CD4-positive, alpha-beta T cell (primary cell): Measurements from ENCODE around the gene DCP2. TPM values are rescaled to one million over a fixed set of nuclear protein-coding genes. Genes with fewer than 3 reads are reported as not detected.

Experiments used
- ATAC-seq: fragments of 200-7000 bp; cut with Tn5 transposase; one replicate; pipeline ENCODE4 v1.10.0; 2022; ENCODE audit warnings: mild to moderate bottlenecking; ENCODE audit not compliant: poor library complexity
- CTCF ChIA-PET: fragments of 350-600 bp; sonication (Branson Sonifier 250); formaldehyde crosslinking; loops from one replicate; lab custom pipeline; 2021; ENCODE audit warnings: antibody characterized with exemption, inconsistent platforms; lab: Charles Lee
- POLR2A ChIA-PET: fragments of 350-600 bp; sonication (Branson Sonifier 250); formaldehyde crosslinking; loops from one replicate; lab custom pipeline; 2021; ENCODE audit warnings: antibody characterized with exemption, inconsistent platforms; lab: Charles Lee
- DNase-seq, 14 experiments: peaks; one replicate each; pipeline ENCODE4 v3.0.0-alpha.2; 2013 to 2020; ENCODE audit warnings: mixed read lengths in 2 of 14
- H3K27ac ChIP-seq, 2 donors: one replicate each; pipeline versions ENCODE4 v1.5.1 to v1.7.0; 2013; ENCODE audit warnings: low read length in 2 of 2, low read depth in 1 of 2, mild to moderate bottlenecking in 1 of 2
- H3K27me3 ChIP-seq, 2 experiments: 1 replicate in 1 of 2; 2 replicates in 1 of 2; pipeline versions ENCODE4 v1.6.1 to v1.7.0; 2013; ENCODE audit warnings: low read length in 2 of 2, control low read depth in 1 of 2, mild to moderate bottlenecking in 1 of 2, moderate library complexity in 1 of 2; ENCODE audit not compliant: insufficient read depth in 2 of 2, control insufficient read depth in 1 of 2
- H3K36me3 ChIP-seq: one replicate; pipeline ENCODE4 v1.6.1; 2013; ENCODE audit warnings: low read length, control low read depth; ENCODE audit not compliant: insufficient read depth
- H3K4me1 ChIP-seq: one replicate; pipeline ENCODE4 v1.6.1; 2013; ENCODE audit warnings: low read length, control low read depth; ENCODE audit not compliant: insufficient read depth
- H3K4me3 ChIP-seq: one replicate; pipeline ENCODE4 v1.5.1; 2013; ENCODE audit warnings: mild to moderate bottlenecking, low read length, moderate library complexity
- H3K9me3 ChIP-seq, 2 experiments: 1 replicate in 1 of 2; 2 replicates in 1 of 2; pipeline versions ENCODE4 v1.6.1 to v1.7.0; 2013; ENCODE audit warnings: low read length in 2 of 2, mild to moderate bottlenecking in 2 of 2, control low read depth in 1 of 2, moderate library complexity in 1 of 2; ENCODE audit not compliant: control insufficient read depth in 1 of 2, insufficient read depth in 1 of 2
- H3K27ac Mint-ChIP-seq: one replicate; pipeline ENCODE4 v1.8.0; 2020; ENCODE audit warnings: mixed read lengths
- H3K27me3 Mint-ChIP-seq: one replicate; pipeline ENCODE4 v1.8.0; 2021; ENCODE audit warnings: mixed read lengths
- H3K36me3 Mint-ChIP-seq: one replicate; pipeline ENCODE4 v1.8.0; 2021; ENCODE audit warnings: low read depth, mixed read lengths
- H3K4me1 Mint-ChIP-seq: one replicate; pipeline ENCODE4 v1.8.0; 2021; ENCODE audit warnings: low read depth, mixed read lengths
- H3K4me3 Mint-ChIP-seq: one replicate; pipeline ENCODE4 v1.8.0; 2020; ENCODE audit warnings: mild to moderate bottlenecking, mixed read lengths
- H3K9me3 Mint-ChIP-seq: one replicate; pipeline ENCODE4 v1.8.0; 2020; ENCODE audit warnings: mixed read lengths
- intact Hi-C, 2 experiments: fragments of 100-400 bp; cut with DNase I in 1 of 2; cut with micrococcal nuclease in 1 of 2; formaldehyde crosslinking; loops; one replicate each; pipeline versions ENCODE4 v1.15.1 to v1.9.0; 2023 to 2025; cut with DNase I, micrococcal nuclease
- total RNA-seq, 174 experiments: library from RNA in 2 of 174; stranded (reverse) in 2 of 174; gene quantifications; one replicate each; pipeline ENCODE4 v1.2.3 and lab custom pipeline; 2021 to 2026
- TF ChIP-seq, protein P1 (sequence below): fragments of 200-600 bp; IDR thresholded peaks from one replicate; pipeline ENCODE4 v1.8.0; 2022; ENCODE audit warnings: antibody characterized with exemption, mild to moderate bottlenecking

The DCP2 gene
- total RNA-seq, 2 experiments from 2014 or later = 86.3 to 87.1 TPM

DNA sequence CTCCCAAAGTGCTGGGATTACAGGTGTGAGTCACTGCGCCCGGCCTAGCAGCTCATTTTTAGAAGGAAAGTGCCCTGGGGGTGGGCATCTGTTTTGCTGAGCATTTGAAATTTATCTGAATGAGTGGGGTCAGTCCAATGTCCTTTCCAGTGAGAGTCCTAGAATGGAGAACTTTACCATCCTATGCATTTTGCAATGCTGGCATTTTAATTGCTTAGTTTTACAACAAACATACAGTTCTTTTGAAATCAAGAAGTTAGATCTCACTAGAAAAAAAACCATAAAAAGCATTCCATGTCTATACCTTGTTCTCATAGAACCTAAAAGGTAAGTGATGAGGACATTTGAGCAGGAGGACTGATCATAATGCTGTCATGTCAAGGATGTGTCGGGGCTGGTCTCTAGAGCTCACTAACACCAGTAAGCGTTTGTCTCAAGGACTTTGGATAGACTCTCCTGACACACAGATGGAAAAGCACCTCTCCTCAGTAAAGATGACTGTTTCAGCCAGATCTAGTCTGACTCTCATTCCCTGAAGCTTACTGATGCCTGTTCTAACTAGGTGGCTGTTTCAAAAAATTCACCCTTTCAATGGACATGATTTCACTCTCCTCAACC, 83.9 kb downstream of the DCP2 start:
- Mint-ChIP-seq H3K4me3 (no peak overlapping the region), H3K27ac (no peak overlapping the region), H3K36me3 (no peaks in the 10 kb centered on the region), H3K27me3 (no peaks in the 10 kb centered on the region), H3K9me3 (no peaks in the 10 kb centered on the region), H3K4me1 (peaks cover 53% of the 10 kb centered on the region)
- Histone ChIP-seq H3K27ac (no peak overlapping the region), H3K9me3 (peaks cover 0 to 3% of the 10 kb centered on the region in 2 experiments), H3K36me3 (no peaks in the 10 kb centered on the region), H3K4me1 (peaks cover 51% of the 10 kb centered on the region), H3K4me3 (no peak overlapping the region), H3K27me3 (no peaks in the 10 kb centered on the region)
- no peak for DNase-seq
- TF ChIP-seq, protein P1, sequence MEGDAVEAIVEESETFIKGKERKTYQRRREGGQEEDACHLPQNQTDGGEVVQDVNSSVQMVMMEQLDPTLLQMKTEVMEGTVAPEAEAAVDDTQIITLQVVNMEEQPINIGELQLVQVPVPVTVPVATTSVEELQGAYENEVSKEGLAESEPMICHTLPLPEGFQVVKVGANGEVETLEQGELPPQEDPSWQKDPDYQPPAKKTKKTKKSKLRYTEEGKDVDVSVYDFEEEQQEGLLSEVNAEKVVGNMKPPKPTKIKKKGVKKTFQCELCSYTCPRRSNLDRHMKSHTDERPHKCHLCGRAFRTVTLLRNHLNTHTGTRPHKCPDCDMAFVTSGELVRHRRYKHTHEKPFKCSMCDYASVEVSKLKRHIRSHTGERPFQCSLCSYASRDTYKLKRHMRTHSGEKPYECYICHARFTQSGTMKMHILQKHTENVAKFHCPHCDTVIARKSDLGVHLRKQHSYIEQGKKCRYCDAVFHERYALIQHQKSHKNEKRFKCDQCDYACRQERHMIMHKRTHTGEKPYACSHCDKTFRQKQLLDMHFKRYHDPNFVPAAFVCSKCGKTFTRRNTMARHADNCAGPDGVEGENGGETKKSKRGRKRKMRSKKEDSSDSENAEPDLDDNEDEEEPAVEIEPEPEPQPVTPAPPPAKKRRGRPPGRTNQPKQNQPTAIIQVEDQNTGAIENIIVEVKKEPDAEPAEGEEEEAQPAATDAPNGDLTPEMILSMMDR = no peak
- intact Hi-C loops = loop anchor here in 1 of 2 experiments (5.0 kb wide), 1 partner anchor 38 kb away; no protein-coding TSS in a partner anchor
- ATAC-seq = no peak
- POLR2A ChIA-PET = no interaction called here
- CTCF ChIA-PET = no interaction called here

DNA sequence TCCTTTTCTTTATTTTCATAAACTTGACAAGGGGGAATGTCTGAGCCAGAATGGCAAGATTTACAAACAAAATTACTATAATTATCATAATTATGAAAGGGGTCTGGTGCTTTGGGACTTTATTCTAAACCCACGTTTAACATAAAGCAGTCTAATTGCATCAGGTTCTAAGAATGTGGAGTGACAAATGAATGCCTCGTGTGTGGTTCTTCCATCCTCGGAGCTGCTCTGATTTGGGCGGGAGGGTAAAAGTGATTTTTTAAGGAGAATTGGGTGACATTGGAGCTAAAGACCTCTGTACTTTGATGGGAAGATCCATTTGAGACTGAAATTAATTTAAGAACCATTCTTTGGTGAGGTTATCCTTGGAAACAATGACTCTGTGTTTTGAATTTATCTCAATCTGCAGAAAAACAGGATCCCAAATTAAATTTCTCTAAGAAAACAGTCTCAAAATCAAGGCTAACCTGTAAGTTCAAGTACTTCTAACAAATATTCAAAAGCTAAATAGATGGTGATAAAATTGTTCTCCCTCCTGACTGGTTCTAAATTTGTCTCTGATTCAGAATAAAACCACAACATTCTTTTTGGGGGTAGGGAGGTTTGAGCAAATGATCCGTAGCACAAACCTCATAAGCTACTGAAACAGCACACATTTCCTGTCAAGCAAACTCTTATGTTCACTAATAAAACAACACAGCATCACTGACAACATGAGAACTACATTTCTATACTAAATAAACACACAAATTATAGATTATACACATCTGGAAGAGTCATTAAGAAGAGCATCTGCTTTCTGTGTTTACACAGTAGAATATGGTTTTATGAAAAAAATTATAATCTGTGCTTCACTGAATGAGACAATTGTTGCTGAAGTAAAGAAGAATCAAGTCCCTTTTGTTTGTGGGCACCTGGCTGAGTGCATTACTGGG, 85.5 kb downstream of the DCP2 start:
- peak overlapping the region; percentile 49 for H3K27ac Mint-ChIP-seq
- intact Hi-C loops = loop anchor here in 1 of 2 experiments (5.0 kb wide), 1 partner anchor 40 kb away; no protein-coding TSS in a partner anchor
- Histone ChIP-seq H3K36me3 (no peaks in the 10 kb centered on the region), H3K27me3 (no peaks in the 10 kb centered on the region), H3K4me3 (no peak overlapping the region), H3K9me3 (peaks cover 0 to 3% of the 10 kb centered on the region in 2 experiments), H3K4me1 (peaks cover 55% of the 10 kb centered on the region), H3K27ac (no peak overlapping the region)
- TF ChIP-seq, protein P1 = no peak
- H3K4me1 Mint-ChIP-seq = peaks cover 53% of the 10 kb centered on the region
- DNase-seq (no peak), ATAC-seq (peak; percentile 29)
- no peaks in the 10 kb centered on the region for H3K27me3 Mint-ChIP-seq
- H3K4me3 Mint-ChIP-seq = peak overlapping the region; percentile 9
- H3K36me3 Mint-ChIP-seq = no peaks in the 10 kb centered on the region
- ChIA-PET CTCF (no interaction called here), POLR2A (interaction anchor here (0.7 to 0.9 kb wide), 3 partner anchors 31 to 40 kb away, joined by 3 read pairs; no protein-coding TSS in a partner anchor)
- H3K9me3 Mint-ChIP-seq = no peaks in the 10 kb centered on the region

DNA sequence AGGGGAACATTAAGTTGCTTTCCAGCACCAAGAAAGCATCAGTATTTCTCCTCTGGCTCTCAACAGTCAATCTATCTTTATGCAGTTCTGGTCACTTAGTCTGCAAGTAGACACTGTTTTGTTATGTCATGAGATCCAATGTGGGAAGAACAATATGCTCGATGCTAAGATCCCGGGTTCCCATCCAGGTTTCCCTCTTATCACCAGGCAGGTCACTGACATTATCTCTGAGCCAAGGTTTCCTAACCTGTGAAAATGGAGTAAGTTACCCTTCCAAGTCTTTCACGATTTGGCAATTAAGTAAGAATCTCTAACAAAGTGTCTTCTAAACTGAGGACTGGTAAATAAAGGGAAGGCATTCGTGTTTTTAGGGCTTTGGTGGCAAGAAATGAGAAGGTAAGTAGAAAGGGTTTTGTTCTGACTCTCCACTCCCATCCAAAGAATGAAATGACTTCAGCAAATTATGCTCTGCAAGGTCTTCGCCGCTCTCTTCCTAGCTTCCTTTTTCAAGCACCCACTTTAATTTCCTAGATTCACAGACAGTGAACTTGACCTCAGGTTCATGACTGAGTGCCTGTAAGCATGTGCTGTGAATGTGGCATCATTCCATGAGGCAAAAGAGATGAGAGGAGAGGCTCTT, 86.4 kb downstream of the DCP2 start:
- no peaks in the 10 kb centered on the region for H3K27me3 ChIP-seq
- no peaks in the 10 kb centered on the region for H3K36me3 ChIP-seq
- Mint-ChIP-seq H3K36me3 (no peaks in the 10 kb centered on the region), H3K27me3 (no peaks in the 10 kb centered on the region), H3K9me3 (no peaks in the 10 kb centered on the region), H3K27ac (peak overlapping the region; percentile 49), H3K4me3 (no peak overlapping the region), H3K4me1 (peaks cover 53% of the 10 kb centered on the region)
- TF ChIP-seq, protein P1 = no peak
- POLR2A ChIA-PET = interaction anchor here (1.1 kb wide), 1 partner anchor 10 kb away, joined by 3 read pairs; no protein-coding TSS in a partner anchor
- ATAC-seq = no peak
- no peak overlapping the region for H3K4me3 ChIP-seq
- intact Hi-C loops = loop anchor here in 1 of 2 experiments (5.0 kb wide), 1 partner anchor 41 kb away; no protein-coding TSS in a partner anchor
- H3K9me3 ChIP-seq = peaks cover 0 to 3% of the 10 kb centered on the region in 2 experiments
- H3K27ac ChIP-seq = peak overlapping the region in 1 of 2 donors; percentile 14
- CTCF ChIA-PET = no interaction called here
- H3K4me1 ChIP-seq = peaks cover 55% of the 10 kb centered on the region
- DNase-seq = no peak
